ENCODE data around the gene CTBP2.

Gene CTBP2

GRCh38 chr10:125144693-125145623, 15.4 kb downstream of the CTBP2 start:
- no peak for DNase-seq (ENCODE audit: low read depth)

DNA sequence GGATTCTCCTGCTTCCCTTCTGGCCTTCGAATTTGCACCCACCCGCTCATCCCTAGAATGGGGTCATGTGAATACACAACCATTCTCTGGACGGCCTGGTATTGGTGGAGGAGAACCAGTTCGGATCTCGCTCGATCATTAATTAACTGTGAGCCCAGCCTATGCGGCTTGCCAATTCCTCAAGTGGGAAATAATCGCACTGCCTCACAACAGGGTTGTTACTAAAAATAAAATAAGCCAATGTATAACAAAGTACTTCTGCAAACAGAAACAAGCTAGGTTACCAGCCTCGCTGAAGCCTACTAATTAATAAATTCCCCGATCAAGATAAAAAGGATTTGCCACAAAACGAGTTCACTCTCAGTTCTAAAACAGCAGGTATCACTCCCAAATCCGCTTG, 16.2 kb downstream of the CTBP2 start:
- DNase-seq (ENCODE audit: low read depth), result no peak

- no peak for DNase-seq (ENCODE audit: low read depth)
Measured at GRCh38 chr10:125142946-125143345, 17.4 kb downstream of the CTBP2 start.

DNA sequence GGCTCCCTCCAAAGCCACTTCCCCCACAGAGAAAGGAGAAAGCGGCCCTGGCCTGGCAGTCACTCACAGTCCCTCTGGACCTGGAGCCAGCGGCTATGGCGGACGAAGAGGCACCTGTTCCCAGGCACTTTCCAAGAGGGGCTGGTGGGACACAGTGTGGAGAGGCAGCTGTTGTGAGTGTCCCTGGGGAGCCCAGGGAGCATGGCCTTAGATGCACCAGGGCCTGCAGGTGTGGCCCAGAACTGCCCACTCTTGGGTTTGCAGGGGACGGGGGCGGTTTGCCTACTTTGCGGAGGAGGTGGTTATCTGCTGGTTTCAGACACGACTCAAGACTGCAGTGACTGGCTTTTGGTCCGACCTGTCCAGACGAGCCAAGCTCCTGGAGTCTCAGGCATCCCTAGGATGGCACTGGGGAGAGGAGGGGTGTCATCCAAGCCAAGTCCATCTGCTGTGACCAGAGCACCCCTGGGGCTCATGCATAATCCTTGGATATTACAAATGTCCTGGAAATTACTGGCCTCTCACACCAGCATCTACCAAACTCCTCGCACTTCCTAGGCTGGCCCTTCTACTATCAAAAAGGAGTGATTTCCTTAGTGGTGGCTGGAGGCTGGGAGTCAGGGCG, 18.4 kb downstream of the CTBP2 start:
- no peak for DNase-seq (ENCODE audit: low read depth)

GRCh38 chr10:125141150-125141859, 19.1 kb downstream of the CTBP2 start:
- DNase-seq (ENCODE audit: low read depth), result no peak

GRCh38 chr10:125140151-125140550, 20.2 kb downstream of the CTBP2 start:
- no peak for DNase-seq (ENCODE audit: low read depth)

- DNase-seq (ENCODE audit: low read depth), result no peak
Measured at GRCh38 chr10:125137601-125138438, 22.5 kb downstream of the CTBP2 start.

GRCh38 chr10:125136087-125136486, 24.3 kb downstream of the CTBP2 start:
- DNase-seq (ENCODE audit: low read depth), result no peak

GRCh38 chr10:125135771-125136035, 24.7 kb downstream of the CTBP2 start:
- no peak for DNase-seq (ENCODE audit: low read depth)

GRCh38 chr10:125134916-125135770, 25.2 kb downstream of the CTBP2 start:
- no peak for DNase-seq (ENCODE audit: low read depth)

- no peak for DNase-seq (ENCODE audit: low read depth)
Measured at GRCh38 chr10:125134483-125134848, 25.9 kb downstream of the CTBP2 start.

- DNase-seq (ENCODE audit: low read depth), result no peak
Measured at GRCh38 chr10:125133696-125134482, 26.5 kb downstream of the CTBP2 start.

DNA sequence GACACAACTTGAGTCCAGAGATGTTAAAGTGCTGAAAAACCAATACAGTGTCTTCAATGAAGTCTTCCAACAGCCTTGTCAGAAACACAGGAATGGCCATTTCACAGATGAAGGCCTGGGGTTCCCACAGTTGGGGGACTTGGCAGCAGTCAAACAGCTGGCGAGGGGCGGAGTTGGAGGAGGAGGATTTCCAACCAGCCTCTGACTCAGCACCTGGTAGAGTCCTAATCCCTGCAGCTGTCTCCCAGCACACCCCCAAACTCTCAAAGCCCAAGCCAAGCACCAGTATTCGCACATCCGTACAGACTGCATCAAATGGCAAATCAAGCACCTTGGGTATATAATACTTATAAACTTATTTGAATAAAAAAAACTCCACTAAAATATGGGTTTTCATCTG, 28.0 kb downstream of the CTBP2 start:
- DNase-seq (ENCODE audit: low read depth), result no peak

GRCh38 chr10:125130916-125131315, 29.4 kb downstream of the CTBP2 start:
- no peak for DNase-seq (ENCODE audit: low read depth)

GRCh38 chr10:125130260-125130659, 30.1 kb downstream of the CTBP2 start:
- DNase-seq (ENCODE audit: low read depth), result no peak

DNA sequence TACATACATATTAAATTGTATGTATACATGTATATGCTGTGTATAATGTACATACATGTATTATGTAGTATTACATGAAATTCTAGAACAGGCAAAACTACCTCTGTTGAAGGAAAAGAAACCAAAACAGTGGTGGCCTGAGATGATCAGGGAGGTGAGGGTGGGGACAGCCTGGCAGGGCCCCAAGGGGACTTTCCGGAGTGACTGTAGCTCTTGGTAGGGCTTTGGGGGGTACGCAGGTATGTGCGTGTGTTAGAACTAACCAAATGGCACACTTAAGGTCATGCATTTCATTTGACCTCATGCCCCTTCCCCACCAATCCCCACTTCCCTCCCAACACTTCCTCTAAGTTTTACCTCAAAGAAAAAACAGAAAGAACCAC, 31.3 kb downstream of the CTBP2 start:
- no peak for DNase-seq (ENCODE audit: low read depth)

GRCh38 chr10:125128397-125129075, 31.8 kb downstream of the CTBP2 start:
- no peak for DNase-seq (ENCODE audit: low read depth)

DNA sequence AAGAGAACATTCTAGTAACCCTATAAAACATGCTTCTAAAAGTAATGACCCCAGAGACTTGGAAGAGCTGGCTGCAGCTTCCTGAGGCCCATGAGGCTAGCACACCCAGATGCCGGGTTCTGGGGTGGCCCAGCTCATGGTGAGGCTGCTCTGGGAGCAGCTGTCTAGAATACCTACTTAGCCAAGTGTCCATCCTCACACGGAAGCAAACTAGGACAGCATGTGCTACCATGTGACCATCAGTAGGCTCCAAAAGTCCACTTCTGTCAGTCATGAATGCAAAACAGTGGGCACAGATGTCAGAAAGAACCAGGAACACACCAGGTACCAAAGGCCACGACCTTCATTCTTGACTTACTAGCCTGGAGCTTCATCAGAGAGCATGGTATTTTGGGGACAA, 32.4 kb downstream of the CTBP2 start:
- no peak for DNase-seq (ENCODE audit: low read depth)

DNA sequence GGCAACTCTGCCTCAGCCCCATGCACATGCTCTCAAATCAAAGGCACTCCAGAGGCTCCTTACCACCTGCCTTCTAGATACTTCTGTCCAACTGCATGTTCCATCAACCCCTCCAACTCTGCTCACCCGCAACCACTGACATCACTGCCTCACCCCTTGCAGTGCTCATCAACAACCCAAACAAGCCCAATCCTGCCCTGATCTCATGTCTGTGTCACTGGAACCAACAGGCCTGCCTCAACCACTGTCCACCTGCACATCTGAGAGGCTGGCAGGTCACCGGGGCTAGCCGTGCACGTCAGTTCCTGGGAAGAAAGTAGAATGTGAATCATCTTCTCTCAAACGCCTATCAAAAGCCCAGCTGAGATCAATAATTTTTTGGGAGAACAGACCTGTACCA, 33.3 kb downstream of the CTBP2 start:
- no peak for DNase-seq (ENCODE audit: low read depth)

Measured in T follicular helper cell (primary cell).